ENCODE data around the gene PHC2.

PHC2 gene

DNA sequence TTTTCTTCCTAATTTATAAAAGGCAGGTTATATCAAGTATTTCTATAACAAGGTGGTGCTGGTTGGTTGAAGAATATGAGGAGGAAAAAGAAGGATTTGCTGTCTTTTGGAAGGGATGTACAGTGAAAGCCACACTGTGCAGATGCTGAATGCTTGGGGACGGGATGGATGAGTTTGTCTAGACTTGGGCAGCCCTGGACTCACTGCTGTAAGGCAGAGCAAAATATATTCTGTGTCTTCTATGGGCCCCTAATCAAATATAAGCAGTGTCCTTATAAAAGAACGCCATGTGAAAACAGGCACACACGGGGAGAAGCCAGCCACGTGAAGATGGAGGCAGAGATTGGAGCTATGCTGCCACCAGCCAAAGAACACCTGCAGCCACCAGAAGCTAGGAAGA is 47.4 kb downstream of the PHC2 start:
- Histone ChIP-seq H3K4me2 (no peak overlapping the region), H3K4me3 (IDR thresholded peaks at IDR 0.05; ENCODE audit: insufficient read depth, low read depth, low read length) (no peak overlapping the region), H3K4me1 (ENCODE audit: low read depth, poor library complexity, severe bottlenecking) (peaks cover 9% of the 10 kb centered on the region), H3K27me3 (ENCODE audit: insufficient read depth, low read depth) (no peaks in the 10 kb centered on the region), H3K79me2 (ENCODE audit: insufficient read depth, low read depth) (no peaks in the 10 kb centered on the region), H3K9ac (no peak overlapping the region), H3K36me3 (ENCODE audit: insufficient read depth) (no peaks in the 10 kb centered on the region), H3K27ac (no peak overlapping the region), H2AFZ (ENCODE audit: low read depth) (no peak overlapping the region), H4K20me1 (ENCODE audit: insufficient read depth) (no peaks in the 10 kb centered on the region)
- TF ChIP-seq, protein P1, sequence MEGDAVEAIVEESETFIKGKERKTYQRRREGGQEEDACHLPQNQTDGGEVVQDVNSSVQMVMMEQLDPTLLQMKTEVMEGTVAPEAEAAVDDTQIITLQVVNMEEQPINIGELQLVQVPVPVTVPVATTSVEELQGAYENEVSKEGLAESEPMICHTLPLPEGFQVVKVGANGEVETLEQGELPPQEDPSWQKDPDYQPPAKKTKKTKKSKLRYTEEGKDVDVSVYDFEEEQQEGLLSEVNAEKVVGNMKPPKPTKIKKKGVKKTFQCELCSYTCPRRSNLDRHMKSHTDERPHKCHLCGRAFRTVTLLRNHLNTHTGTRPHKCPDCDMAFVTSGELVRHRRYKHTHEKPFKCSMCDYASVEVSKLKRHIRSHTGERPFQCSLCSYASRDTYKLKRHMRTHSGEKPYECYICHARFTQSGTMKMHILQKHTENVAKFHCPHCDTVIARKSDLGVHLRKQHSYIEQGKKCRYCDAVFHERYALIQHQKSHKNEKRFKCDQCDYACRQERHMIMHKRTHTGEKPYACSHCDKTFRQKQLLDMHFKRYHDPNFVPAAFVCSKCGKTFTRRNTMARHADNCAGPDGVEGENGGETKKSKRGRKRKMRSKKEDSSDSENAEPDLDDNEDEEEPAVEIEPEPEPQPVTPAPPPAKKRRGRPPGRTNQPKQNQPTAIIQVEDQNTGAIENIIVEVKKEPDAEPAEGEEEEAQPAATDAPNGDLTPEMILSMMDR (conservative IDR thresholded peaks at IDR 0.05; ENCODE audit: low read depth, low read length) = no peak

DNA sequence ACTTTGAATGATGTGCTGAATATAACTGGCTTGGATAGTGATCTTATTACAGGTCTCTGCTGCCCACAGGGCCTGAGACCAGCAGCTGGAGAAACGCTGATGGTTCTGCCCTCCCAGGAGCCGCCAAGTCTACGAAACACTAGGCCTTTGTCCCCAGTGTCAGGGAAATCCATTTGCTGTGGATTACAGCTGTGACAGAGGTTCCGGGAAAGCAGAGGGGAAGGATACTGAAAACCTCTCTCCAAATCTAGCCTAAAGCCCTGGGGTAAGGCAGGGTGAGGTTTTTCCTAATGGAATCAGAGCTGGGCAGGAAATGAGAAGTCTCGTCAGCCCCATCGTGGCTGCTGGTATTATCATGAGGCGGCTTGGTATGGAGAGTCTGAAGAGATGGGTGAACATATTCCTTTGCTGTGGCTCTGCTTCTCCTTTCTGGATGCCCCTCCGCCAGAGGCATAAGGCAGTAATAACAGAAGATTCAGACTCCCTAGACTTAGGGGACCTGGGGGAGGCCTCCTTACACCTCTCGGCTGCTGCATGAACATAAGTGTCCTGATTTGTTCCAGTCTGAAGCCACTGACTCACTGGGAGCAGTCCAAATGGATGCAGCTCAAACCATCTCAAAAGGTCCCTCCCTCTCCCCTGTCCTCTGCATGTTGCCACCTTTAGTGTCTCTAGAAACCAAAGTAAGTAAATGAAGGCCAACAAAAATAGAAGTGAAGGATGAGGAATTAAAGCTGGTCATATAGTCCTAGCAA is 48.1 kb downstream of the PHC2 start:
- Histone ChIP-seq H3K36me3 (ENCODE audit: insufficient read depth) (no peaks in the 10 kb centered on the region), H3K27me3 (ENCODE audit: insufficient read depth, low read depth) (no peaks in the 10 kb centered on the region), H3K4me2 (no peak overlapping the region), H2AFZ (ENCODE audit: low read depth) (no peak overlapping the region), H3K9ac (no peak overlapping the region), H3K27ac (no peak overlapping the region), H3K4me3 (IDR thresholded peaks at IDR 0.05; ENCODE audit: insufficient read depth, low read depth, low read length) (no peak overlapping the region), H3K79me2 (ENCODE audit: insufficient read depth, low read depth) (no peaks in the 10 kb centered on the region), H3K4me1 (ENCODE audit: low read depth, poor library complexity, severe bottlenecking) (peaks cover 9% of the 10 kb centered on the region), H4K20me1 (ENCODE audit: insufficient read depth) (no peaks in the 10 kb centered on the region)
- TF ChIP-seq, protein P1 (conservative IDR thresholded peaks at IDR 0.05; ENCODE audit: low read depth, low read length) = no peak

DNA sequence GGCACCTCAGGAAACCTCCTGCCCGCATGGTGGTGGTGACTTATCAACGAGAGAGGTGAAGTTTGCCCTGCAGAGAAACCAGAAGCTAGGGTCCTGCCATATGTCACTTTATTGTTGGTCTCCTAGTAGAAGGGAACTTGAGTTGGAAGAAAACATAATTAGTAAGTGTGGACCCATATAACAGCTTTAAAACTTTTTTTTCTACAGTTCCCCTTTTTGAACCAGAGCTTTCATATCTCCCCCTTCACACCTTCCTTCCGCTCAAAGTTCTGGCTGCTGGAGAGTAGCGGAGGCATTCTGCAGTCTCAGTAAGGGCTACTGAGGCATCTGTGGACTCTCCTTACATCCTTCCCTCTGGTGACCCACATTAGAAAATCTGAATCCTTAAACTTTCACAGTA is 48.9 kb downstream of the PHC2 start:
- Histone ChIP-seq H3K4me1 (ENCODE audit: low read depth, poor library complexity, severe bottlenecking) (peaks cover 9% of the 10 kb centered on the region), H3K27ac (no peak overlapping the region), H4K20me1 (ENCODE audit: insufficient read depth) (no peaks in the 10 kb centered on the region), H3K4me3 (IDR thresholded peaks at IDR 0.05; ENCODE audit: insufficient read depth, low read depth, low read length) (no peak overlapping the region), H3K27me3 (ENCODE audit: insufficient read depth, low read depth) (no peaks in the 10 kb centered on the region), H3K79me2 (ENCODE audit: insufficient read depth, low read depth) (no peaks in the 10 kb centered on the region), H3K4me2 (no peak overlapping the region), H3K36me3 (ENCODE audit: insufficient read depth) (no peaks in the 10 kb centered on the region), H2AFZ (ENCODE audit: low read depth) (no peak overlapping the region), H3K9ac (no peak overlapping the region)
- TF ChIP-seq, protein P1 (conservative IDR thresholded peaks at IDR 0.05; ENCODE audit: low read depth, low read length) = no peak

DNA sequence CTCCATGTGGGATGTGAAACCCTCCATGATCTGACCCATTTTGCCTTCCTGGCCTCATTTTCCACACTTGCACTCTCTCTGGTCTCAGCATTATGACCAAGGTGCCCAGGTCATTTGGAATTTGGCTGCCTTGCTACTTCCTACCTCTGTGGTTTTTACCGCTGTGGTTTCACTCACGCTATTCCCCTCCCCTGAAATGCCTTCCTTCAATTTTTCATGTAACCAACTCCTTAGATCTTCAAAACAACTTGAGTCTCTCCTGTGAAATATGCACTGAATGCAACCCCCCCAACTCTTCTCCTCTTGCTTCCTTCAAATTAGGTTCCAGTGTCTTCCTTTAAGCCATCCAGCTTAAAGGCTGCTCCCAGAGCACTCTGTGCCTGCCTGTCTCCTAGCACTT is 50.1 kb downstream of the PHC2 start:
- Histone ChIP-seq H3K27me3 (ENCODE audit: insufficient read depth, low read depth) (no peaks in the 10 kb centered on the region), H3K9ac (no peak overlapping the region), H3K27ac (no peak overlapping the region), H3K4me1 (ENCODE audit: low read depth, poor library complexity, severe bottlenecking) (peaks cover 9% of the 10 kb centered on the region), H2AFZ (ENCODE audit: low read depth) (no peak overlapping the region), H3K36me3 (ENCODE audit: insufficient read depth) (no peaks in the 10 kb centered on the region), H3K79me2 (ENCODE audit: insufficient read depth, low read depth) (no peaks in the 10 kb centered on the region), H4K20me1 (ENCODE audit: insufficient read depth) (no peaks in the 10 kb centered on the region), H3K4me2 (no peak overlapping the region), H3K4me3 (IDR thresholded peaks at IDR 0.05; ENCODE audit: insufficient read depth, low read depth, low read length) (no peak overlapping the region)
- TF ChIP-seq, protein P1 (conservative IDR thresholded peaks at IDR 0.05; ENCODE audit: low read depth, low read length) = no peak

Measured in KMS-11 (cell line).